Retinal pigment epithelial cell (primary cell): ENCODE results near the gene LMF1.

Source experiments
- DNase-seq: peaks from one replicate; pipeline ENCODE4 v3.0.0-alpha.2; 2010; ENCODE audit warnings: low read depth
- H3K4me3 ChIP-seq: 2 replicates; pipeline ENCODE4 v1.5.1; 2011; ENCODE audit warnings: mild to moderate bottlenecking, low read length, control low read depth, moderate library complexity
- CTCF ChIP-seq: conservative IDR thresholded peaks from 2 replicates; pipeline ENCODE4 v1.5.1; 2011; ENCODE audit warnings: low read depth, low read length, control low read depth, inconsistent platforms

Gene LMF1

GRCh38 chr16:969508-970385, 1.0 kb downstream of the LMF1 start:
- peak overlapping the region; percentile 69 for H3K4me3 ChIP-seq
- DNase-seq, result no peak
- TF ChIP-seq CTCF, result no peak

- no peak for DNase-seq
- no peak for TF ChIP-seq CTCF
- H3K4me3 ChIP-seq, result no peak overlapping the region
Observed at GRCh38 chr16:968620-969019, 2.2 kb downstream of the LMF1 start.

- no peak overlapping the region for H3K4me3 ChIP-seq
- TF ChIP-seq CTCF, result no peak
Observed at GRCh38 chr16:967546-968295, 3.1 kb downstream of the LMF1 start.

GRCh38 chr16:967077-967541, 3.7 kb downstream of the LMF1 start:
- H3K4me3 ChIP-seq, result no peak overlapping the region
- TF ChIP-seq CTCF, result no peak
- no peak for DNase-seq

More at GRCh38 chr16:967546-968295, 3.1 kb downstream of the LMF1 start:
- no peak for DNase-seq

- no peak for TF ChIP-seq CTCF
- DNase-seq, result no peak
- no peak overlapping the region for H3K4me3 ChIP-seq
Observed at GRCh38 chr16:966505-966904, 4.3 kb downstream of the LMF1 start.

- no peak overlapping the region for H3K4me3 ChIP-seq
- no peak for DNase-seq
- no peak for TF ChIP-seq CTCF
Observed at GRCh38 chr16:966035-966434, 4.7 kb downstream of the LMF1 start.
